WI38 (cell line): ENCODE measurements around the gene GULP1.
A peak's percentile ranks its signal among the peaks of the same experiment; 100 is the strongest.

Experiments used
- H3K4me3 ChIP-seq: 2 replicates; pipeline ENCODE4 v1.5.1; 2011; ENCODE audit warnings: low read depth, mild to moderate bottlenecking, control low read depth, low read length
- CTCF ChIP-seq: IDR thresholded peaks from 2 replicates; pipeline ENCODE4 v1.5.1; 2012; ENCODE audit warnings: low read depth, mild to moderate bottlenecking, control low read depth, low read length

The GULP1 gene

GRCh38 chr2:188291617-188292347, at the start of gene GULP1:
GULP1 (plus strand) TSS chr2:188291874; CDS start chr2:188477703, 185,829 bp downstream.
- peak; percentile 75 for TF ChIP-seq CTCF
- peak within 1 kb of the TSS; percentile 94 for H3K4me3 ChIP-seq

GRCh38 chr2:188243381-188243780, 48.3 kb upstream of the GULP1 start:
- TF ChIP-seq CTCF: no peak
- no peak overlapping the region for H3K4me3 ChIP-seq

GRCh38 chr2:188244383-188244782, 47.3 kb upstream of the GULP1 start:
- TF ChIP-seq CTCF: no peak
- no peak overlapping the region for H3K4me3 ChIP-seq

- TF ChIP-seq CTCF: no peak
- H3K4me3 ChIP-seq: no peak overlapping the region
These were observed 46.4 kb upstream of the GULP1 start for GRCh38 chr2:188245230-188245629.

- TF ChIP-seq CTCF: no peak
These were observed 43.2 kb upstream of the GULP1 start for GRCh38 chr2:188248513-188248912.

GRCh38 chr2:188251034-188251433, 40.6 kb upstream of the GULP1 start:
- no peak for TF ChIP-seq CTCF

More at GRCh38 chr2:188248513-188248912, 43.2 kb upstream of the GULP1 start:
- H3K4me3 ChIP-seq: no peak overlapping the region

GRCh38 chr2:188256420-188256819, 35.3 kb upstream of the GULP1 start:
- TF ChIP-seq CTCF: no peak
- no peak overlapping the region for H3K4me3 ChIP-seq

More at GRCh38 chr2:188251034-188251433, 40.6 kb upstream of the GULP1 start:
- H3K4me3 ChIP-seq: no peak overlapping the region
